OCI-LY1 (cell line): ENCODE data around the gene ATP11A.
"Not testable (repeated sequence)": the region's sequence is repeated elsewhere in the genome, so short reads cannot be mapped to it uniquely, and the experiment has no call there.

ENCODE experiments used
- H2AFZ ChIP-seq: fragments of 200-600 bp; sonication (generic), shearing (Covaris generic); 2 replicates; pipeline ENCODE4 v1.6.0; 2014; ENCODE audit warnings: antibody characterized with exemption, mild to moderate bottlenecking, low read length
- H3F3A ChIP-seq: fragments of 200-600 bp; sonication (generic), shearing (Covaris generic); 2 replicates; pipeline ENCODE4 v1.6.0; 2014; ENCODE audit warnings: mild to moderate bottlenecking, antibody characterized with exemption, low read length, moderate library complexity; ENCODE audit not compliant: insufficient read depth
- H3K27ac ChIP-seq: fragments of 200-600 bp; sonication (generic); 2 replicates; pipeline ENCODE4 v1.5.1; 2014; ENCODE audit warnings: low read length, mixed run types, mild to moderate bottlenecking, low read depth; ENCODE audit not compliant: poor library complexity, severe bottlenecking
- H3K27me3 ChIP-seq: fragments of 200-600 bp; sonication (generic); 2 replicates; pipeline ENCODE4 v1.6.0; 2014; ENCODE audit warnings: antibody characterized with exemption, mild to moderate bottlenecking, low read length, moderate library complexity; ENCODE audit not compliant: insufficient read depth
- H3K36me3 ChIP-seq: fragments of 200-600 bp; sonication (generic); 2 replicates; pipeline ENCODE4 v1.6.1; 2014; ENCODE audit warnings: mild to moderate bottlenecking, antibody characterized with exemption, low read length, moderate library complexity, mixed read lengths; ENCODE audit not compliant: insufficient read depth
- H3K4me1 ChIP-seq: fragments of 200-600 bp; sonication (generic); 2 replicates; pipeline ENCODE4 v1.5.1; 2014; ENCODE audit warnings: mild to moderate bottlenecking, low read length, moderate library complexity; ENCODE audit not compliant: insufficient read depth, severe bottlenecking
- H3K4me2 ChIP-seq: fragments of 200-600 bp; sonication (generic), shearing (Covaris generic); 2 replicates; pipeline ENCODE4 v1.6.1; 2014; ENCODE audit warnings: low read length
- H3K4me3 ChIP-seq: fragments of 200-600 bp; sonication (generic); 2 replicates; pipeline ENCODE4 v1.5.1; 2014; ENCODE audit warnings: low read length, low read depth, mild to moderate bottlenecking, mixed read lengths; ENCODE audit not compliant: poor library complexity, severe bottlenecking
- H3K79me2 ChIP-seq: fragments of 200-600 bp; shearing (Covaris generic); 2 replicates; pipeline ENCODE4 v1.6.1; 2016; ENCODE audit warnings: mixed run types, low read length, mixed read lengths; ENCODE audit not compliant: insufficient read depth
- H3K9ac ChIP-seq: fragments of 200-600 bp; sonication (generic), shearing (Covaris generic); 2 replicates; pipeline ENCODE4 v1.6.1; 2014; ENCODE audit warnings: mild to moderate bottlenecking, low read length, mixed read lengths
- H3K9me2 ChIP-seq: fragments of 200-600 bp; sonication (generic), shearing (Covaris generic); 2 replicates; pipeline ENCODE4 v1.6.1; 2014; ENCODE audit warnings: low read depth, mild to moderate bottlenecking, low read length, mixed read lengths
- H3K9me3 ChIP-seq: fragments of 200-600 bp; shearing (Covaris generic); 2 replicates; pipeline ENCODE4 v1.6.1; 2014; ENCODE audit warnings: low read length, mixed read lengths
- H4K20me1 ChIP-seq: fragments of 200-600 bp; sonication (generic), shearing (Covaris generic); 2 replicates; pipeline ENCODE4 v1.6.0; 2016; ENCODE audit warnings: mild to moderate bottlenecking, low read length; ENCODE audit not compliant: insufficient read depth
- CTCF ChIP-seq: fragments of 200-600 bp; sonication (generic), shearing (Covaris generic); IDR thresholded peaks from 2 replicates; pipeline ENCODE4 v1.5.1; 2017; ENCODE audit warnings: mild to moderate bottlenecking, antibody characterized with exemption, low read length, moderate library complexity, mixed read lengths
- EZH2 ChIP-seq: fragments of 200-600 bp; sonication (generic), shearing (Covaris generic); IDR thresholded peaks from 2 replicates; pipeline ENCODE4 v1.8.0; 2017; ENCODE audit warnings: borderline replicate concordance, mixed run types, mild to moderate bottlenecking, antibody characterized with exemption, low read length, moderate library complexity, mixed read lengths

ATP11A gene

GRCh38 chr13:112799394-112799793, 109.6 kb downstream of the ATP11A start:
- no peaks in the 10 kb centered on the region for H3K9me2 ChIP-seq
- no peak overlapping the region for H3K4me3 ChIP-seq
- no peaks in the 10 kb centered on the region for H4K20me1 ChIP-seq
- H3K4me1 ChIP-seq, result no peaks in the 10 kb centered on the region
- no peaks in the 10 kb centered on the region for H3K9me3 ChIP-seq
- no peak overlapping the region for H2AFZ ChIP-seq
- no peak overlapping the region for H3K4me2 ChIP-seq
- TF ChIP-seq EZH2 (no peak), CTCF (no peak)
- no peak overlapping the region for H3K27ac ChIP-seq
- H3F3A ChIP-seq, result no peaks in the 10 kb centered on the region
- no peak overlapping the region for H3K9ac ChIP-seq
- no peaks in the 10 kb centered on the region for H3K36me3 ChIP-seq
- H3K27me3 ChIP-seq, result no peaks in the 10 kb centered on the region
- no peaks in the 10 kb centered on the region for H3K79me2 ChIP-seq

DNA sequence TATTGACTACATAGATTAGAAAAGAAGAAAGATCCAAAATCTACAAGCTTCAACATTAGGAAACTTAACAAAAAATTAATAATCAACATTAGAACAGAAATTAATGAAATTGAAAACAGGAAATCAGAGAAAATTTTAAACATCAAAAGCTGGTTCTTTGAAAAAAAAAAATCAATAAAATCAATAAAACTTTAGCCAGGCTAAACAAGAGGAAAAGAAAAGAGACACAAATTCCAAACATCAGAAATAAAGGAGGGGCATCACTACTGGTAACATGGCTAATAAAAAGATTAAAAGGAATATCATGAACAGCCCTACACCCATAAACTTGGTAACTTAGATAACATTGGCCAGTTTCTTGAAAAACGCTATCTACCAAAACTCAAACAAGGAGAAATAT, 110.2 kb downstream of the ATP11A start:
- Histone ChIP-seq H3K9me3 (no peaks in the 10 kb centered on the region), H3K4me2 (no peak overlapping the region)

GRCh38 chr13:112800807-112801206, 111.0 kb downstream of the ATP11A start:
- not testable (repeated sequence) for H3K27me3 ChIP-seq, H3K79me2 ChIP-seq, H3F3A ChIP-seq, H3K9me2 ChIP-seq, H3K4me2 ChIP-seq, H3K36me3 ChIP-seq, H3K27ac ChIP-seq, H3K4me3 ChIP-seq, H4K20me1 ChIP-seq, H2AFZ ChIP-seq, H3K9me3 ChIP-seq, H3K4me1 ChIP-seq, H3K9ac ChIP-seq

More for the DNA sequence above, 110.2 kb downstream of the ATP11A start:
- Histone ChIP-seq H3K36me3 (no peaks in the 10 kb centered on the region), H3K79me2 (no peaks in the 10 kb centered on the region), H4K20me1 (no peaks in the 10 kb centered on the region), H3K27ac (no peak overlapping the region), H3K4me3 (no peak overlapping the region), H3K27me3 (no peaks in the 10 kb centered on the region), H3F3A (no peaks in the 10 kb centered on the region), H3K9ac (no peak overlapping the region), H3K9me2 (no peaks in the 10 kb centered on the region), H2AFZ (no peak overlapping the region), H3K4me1 (no peaks in the 10 kb centered on the region)
- no peak for TF ChIP-seq EZH2
- TF ChIP-seq CTCF, result no peak

DNA sequence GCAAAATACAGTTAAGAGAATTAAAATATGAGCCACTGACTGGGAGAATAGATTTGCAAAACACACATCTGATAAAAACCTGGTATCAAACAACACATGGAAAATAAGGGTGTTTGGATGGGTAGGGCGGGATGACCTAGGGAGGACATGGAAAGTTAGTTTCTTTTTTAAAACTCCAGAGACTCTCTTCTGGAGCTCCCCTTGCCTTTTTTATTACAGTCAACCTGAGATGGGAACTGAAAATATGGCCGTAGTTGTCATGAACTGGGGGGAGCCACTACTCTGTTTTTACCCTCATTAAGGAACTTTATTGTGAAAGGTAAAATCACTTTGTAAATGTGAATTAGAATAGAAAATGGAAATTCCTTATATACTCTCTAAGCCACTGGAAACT, 113.0 kb downstream of the ATP11A start:
- Histone ChIP-seq H3K27me3 (no peaks in the 10 kb centered on the region), H2AFZ (no peak overlapping the region), H3K4me1 (no peaks in the 10 kb centered on the region), H3K9me2 (no peaks in the 10 kb centered on the region), H3K9me3 (no peaks in the 10 kb centered on the region), H3K9ac (no peak overlapping the region), H3K27ac (no peak overlapping the region), H3K79me2 (no peaks in the 10 kb centered on the region), H3F3A (no peaks in the 10 kb centered on the region), H3K4me3 (no peak overlapping the region), H4K20me1 (no peaks in the 10 kb centered on the region), H3K4me2 (no peak overlapping the region), H3K36me3 (no peaks in the 10 kb centered on the region; the same call in 1 of the 2 replicates)
- TF ChIP-seq EZH2 (no peak), CTCF (no peak)
